Lung (tissue), 12 donors: ENCODE measurements around the gene SPG7. TPM values are rescaled to one million over a fixed set of nuclear protein-coding genes. Genes with fewer than 3 reads are reported as not detected.
A peak's percentile ranks its signal among the peaks of the same experiment; 100 is the strongest.

Experiments
- ATAC-seq: fragments of 200-7000 bp; cut with Tn5 transposase; one replicate; pipeline ENCODE4 v1.9.1; 2020; ENCODE audit warnings: moderate number of reproducible peaks; ENCODE audit not compliant: insufficient read depth, low FRiP score
- DNase-seq, 3 donors: peaks; one replicate each; pipeline ENCODE4 v3.0.0-alpha.2; 2013 to 2017
- H3K27ac ChIP-seq, 2 donors: one replicate each; pipeline ENCODE4 v1.5.1; 2013; ENCODE audit warnings: mild to moderate bottlenecking in 2 of 2, moderate library complexity in 2 of 2, control low read depth in 1 of 2, inconsistent platforms in 1 of 2, low read depth in 1 of 2, low read length in 1 of 2
- H3K27me3 ChIP-seq, 3 donors: one replicate each; pipeline ENCODE4 v1.5.1; 2013; ENCODE audit warnings: low read length in 2 of 3; ENCODE audit not compliant: control insufficient read depth in 3 of 3, insufficient read depth in 3 of 3
- H3K36me3 ChIP-seq, 4 donors: one replicate each; pipeline ENCODE4 v1.5.1; 2013; ENCODE audit warnings: low read length in 4 of 4, mild to moderate bottlenecking in 1 of 4, moderate library complexity in 1 of 4; ENCODE audit not compliant: control insufficient read depth in 4 of 4, insufficient read depth in 4 of 4
- H3K4me1 ChIP-seq, 5 donors: one replicate each; pipeline ENCODE4 v1.5.1; 2013; ENCODE audit warnings: low read length in 5 of 5, mild to moderate bottlenecking in 2 of 5, moderate library complexity in 1 of 5; ENCODE audit not compliant: control insufficient read depth in 5 of 5, insufficient read depth in 5 of 5
- H3K4me3 ChIP-seq: one replicate; pipeline ENCODE4 v1.5.1; 2013; ENCODE audit warnings: mild to moderate bottlenecking, control low read depth, moderate library complexity
- H3K9ac ChIP-seq, 2 donors: one replicate each; pipeline ENCODE4 v1.5.1; 2013; ENCODE audit warnings: low read length in 2 of 2, control low read depth in 1 of 2; ENCODE audit not compliant: insufficient read depth in 1 of 2
- H3K9me3 ChIP-seq, 4 donors: one replicate each; pipeline ENCODE4 v1.5.1; 2013; ENCODE audit warnings: low read length in 3 of 4, mild to moderate bottlenecking in 1 of 4, moderate library complexity in 1 of 4; ENCODE audit not compliant: control insufficient read depth in 4 of 4, insufficient read depth in 3 of 4
- WGBS, 2 donors: extraction: QIAGEN DNeasy Blood & Tissue Kit; methylation state at CpG; one replicate each; pipeline ENCODE4 v1.1.7; 2013; 5-methylcytosine and 5-hydroxymethylcytosine counted together
- polyA plus RNA-seq, 2 donors: library from polyadenylated mRNA; stranded (reverse); fragments of 200-250 nt; gene quantifications; one replicate each; pipeline ENCODE4 v1.2.1, GENCODE V29; 2013
- total RNA-seq, 2 donors: library from RNA; depleted of rRNA in 1 of 2; stranded (reverse); fragments of >200 nt in 1 of 2; gene quantifications; one replicate each; pipeline ENCODE4 v1.2.1, GENCODE V29; 2014 to 2021
- TF ChIP-seq, protein P1 (sequence below): IDR thresholded peaks from 2 replicates; pipeline ENCODE4 v1.5.1; 2012; ENCODE audit warnings: mild to moderate bottlenecking; ENCODE audit errors: control extremely low read depth, extremely low read depth
- donor health status: control.
- donor health status: control.
- donor health status: Bipolar disorder and iron deficiency.
- donor health status: healthy.
- donor health status: DM: yes; HTN: yes; CAD: no.

SPG7 gene
- total and polyA plus RNA-seq, 4 donors: 59.0 to 114 (median 95.4) TPM

DNA sequence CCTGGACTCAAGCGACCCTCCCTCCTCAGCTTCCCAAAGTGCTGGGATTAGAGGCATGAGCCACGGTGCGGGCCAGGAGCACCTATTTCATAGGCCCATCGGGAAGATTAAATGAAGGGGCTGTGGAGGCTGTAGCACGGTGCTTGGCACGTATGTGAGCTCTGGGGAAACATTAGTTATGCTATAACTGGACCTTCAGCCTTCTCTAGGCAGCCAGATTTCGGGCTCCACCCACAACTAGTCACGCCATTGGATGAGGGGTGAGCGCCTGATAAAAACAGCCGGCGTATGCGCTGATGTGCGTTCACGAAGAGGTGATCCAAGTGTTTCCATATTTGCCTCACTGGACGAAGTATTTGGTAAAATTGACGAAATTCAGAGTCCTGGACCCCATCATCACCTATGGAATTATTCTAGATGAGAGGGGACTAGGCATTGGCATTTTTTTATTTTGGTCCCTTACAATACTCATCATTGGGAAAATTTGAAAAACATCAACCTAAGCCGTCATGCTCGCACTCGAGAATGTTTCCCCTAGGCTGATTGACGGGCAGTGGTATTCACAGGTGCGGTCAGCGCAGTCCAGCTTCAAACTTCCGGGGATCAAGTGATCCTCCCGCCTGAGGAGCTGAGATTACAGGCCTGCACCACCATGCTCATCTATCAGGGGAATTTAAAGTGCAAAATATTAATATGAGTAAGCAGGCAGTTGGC lies 16.1 kb upstream of the SPG7 start:
- Histone ChIP-seq H3K9ac (no peak overlapping the region), H3K27ac (peak overlapping the region in 1 of 2 donors; percentile 18), H3K9me3 (no peaks in the 10 kb centered on the region), H3K4me3 (no peak overlapping the region), H3K36me3 (peaks cover 0 to 2% (median 0%) of the 10 kb centered on the region in 4 donors), H3K4me1 (peaks cover 10 to 26% (median 19%) of the 10 kb centered on the region in 5 donors), H3K27me3 (no peaks in the 10 kb centered on the region)
- 88 to 90% methylated on average over 24 of the region's 24 CpGs for WGBS, 2 donors
- DNase-seq (no peak), ATAC-seq (no peak)
- TF ChIP-seq, protein P1, sequence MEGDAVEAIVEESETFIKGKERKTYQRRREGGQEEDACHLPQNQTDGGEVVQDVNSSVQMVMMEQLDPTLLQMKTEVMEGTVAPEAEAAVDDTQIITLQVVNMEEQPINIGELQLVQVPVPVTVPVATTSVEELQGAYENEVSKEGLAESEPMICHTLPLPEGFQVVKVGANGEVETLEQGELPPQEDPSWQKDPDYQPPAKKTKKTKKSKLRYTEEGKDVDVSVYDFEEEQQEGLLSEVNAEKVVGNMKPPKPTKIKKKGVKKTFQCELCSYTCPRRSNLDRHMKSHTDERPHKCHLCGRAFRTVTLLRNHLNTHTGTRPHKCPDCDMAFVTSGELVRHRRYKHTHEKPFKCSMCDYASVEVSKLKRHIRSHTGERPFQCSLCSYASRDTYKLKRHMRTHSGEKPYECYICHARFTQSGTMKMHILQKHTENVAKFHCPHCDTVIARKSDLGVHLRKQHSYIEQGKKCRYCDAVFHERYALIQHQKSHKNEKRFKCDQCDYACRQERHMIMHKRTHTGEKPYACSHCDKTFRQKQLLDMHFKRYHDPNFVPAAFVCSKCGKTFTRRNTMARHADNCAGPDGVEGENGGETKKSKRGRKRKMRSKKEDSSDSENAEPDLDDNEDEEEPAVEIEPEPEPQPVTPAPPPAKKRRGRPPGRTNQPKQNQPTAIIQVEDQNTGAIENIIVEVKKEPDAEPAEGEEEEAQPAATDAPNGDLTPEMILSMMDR: no peak

DNA sequence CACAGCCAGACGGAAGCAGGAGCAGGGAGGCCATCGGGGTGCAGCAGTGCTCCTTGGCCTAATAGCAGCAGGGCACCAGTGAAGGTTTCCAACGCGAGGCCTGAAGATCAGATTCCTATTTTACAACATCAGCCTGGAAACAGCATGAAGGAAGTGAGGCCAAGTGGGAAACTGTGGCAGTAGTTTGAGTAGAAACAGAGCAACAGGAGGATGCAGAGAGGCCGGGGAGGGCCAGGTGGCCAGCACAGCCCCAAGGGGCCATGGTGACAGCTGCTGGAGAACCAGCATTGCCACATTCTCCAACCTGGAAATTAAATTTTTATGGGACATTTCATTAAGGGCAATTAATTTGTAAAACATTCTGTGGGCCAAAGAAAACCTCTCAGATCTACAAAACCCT lies 14.4 kb upstream of the SPG7 start:
- H3K36me3 ChIP-seq: peaks cover 0 to 2% (median under 1%) of the 10 kb centered on the region in 4 donors
- H3K4me1 ChIP-seq: peaks cover 4 to 13% (median 7%) of the 10 kb centered on the region in 5 donors
- TF ChIP-seq, protein P1: no peak
- no peak overlapping the region for H3K4me3 ChIP-seq
- no peak overlapping the region for H3K27ac ChIP-seq
- ATAC-seq (no peak), DNase-seq (no peak)
- 76 to 84% methylated on average over 5 of the region's 5 CpGs for WGBS, 2 donors
- no peaks in the 10 kb centered on the region for H3K27me3 ChIP-seq
- no peak overlapping the region for H3K9ac ChIP-seq
- no peaks in the 10 kb centered on the region for H3K9me3 ChIP-seq

DNA sequence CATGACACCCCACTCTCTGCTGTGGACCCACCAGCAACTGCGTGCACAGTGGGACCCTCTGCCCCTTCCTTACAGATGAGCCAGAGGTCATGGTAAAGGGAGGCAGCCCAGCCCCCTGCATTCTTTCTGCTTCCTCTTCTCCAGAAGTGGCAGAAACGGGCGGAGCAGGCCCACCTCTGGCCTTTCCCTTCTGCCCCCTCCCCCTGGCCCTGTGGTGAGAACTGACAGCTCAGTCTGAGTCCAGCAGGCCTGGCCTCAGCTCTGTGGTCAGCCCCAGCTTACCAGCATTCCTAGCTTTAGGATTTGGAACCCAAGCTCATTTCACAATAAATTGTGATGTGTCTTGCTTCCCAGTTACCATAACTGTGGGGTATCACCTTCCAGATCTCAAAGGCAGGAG lies 13.1 kb upstream of the SPG7 start:
- TF ChIP-seq, protein P1: no peak
- 56 to 62% methylated on average over 3 of the region's 3 CpGs for WGBS, 2 donors
- no peak for ATAC-seq

More for the DNA sequence above, 13.1 kb upstream of the SPG7 start:
- H3K4me3 ChIP-seq: no peak overlapping the region
- no peak overlapping the region for H3K27ac ChIP-seq
- H3K9me3 ChIP-seq: no peaks in the 10 kb centered on the region
- no peaks in the 10 kb centered on the region for H3K27me3 ChIP-seq
- no peak for DNase-seq
- peaks cover 4 to 10% (median 6%) of the 10 kb centered on the region in 5 donors for H3K4me1 ChIP-seq
- no peak overlapping the region for H3K9ac ChIP-seq
- peaks cover 0 to 3% (median under 1%) of the 10 kb centered on the region in 4 donors for H3K36me3 ChIP-seq
